Omental fat pad (tissue), 4 donors: ENCODE data around the gene MORN1. TPM values are rescaled to one million over a fixed set of nuclear protein-coding genes. Genes with fewer than 3 reads are reported as not detected.

Experiments used
- ATAC-seq: fragments of 150-250 bp; one replicate; pipeline ENCODE4 v1.9.1; 2016; ENCODE audit warnings: mild to moderate bottlenecking, moderate library complexity; ENCODE audit not compliant: low FRiP score
- DNase-seq: peaks from one replicate; pipeline ENCODE4 v3.0.0-alpha.2; 2019; ENCODE audit warnings: low spot score
- CTCF ChIP-seq, 3 donors: fragments of 450-650 bp; IDR thresholded peaks; one replicate each; pipeline ENCODE4 v1.5.1; 2016 to 2017; ENCODE audit warnings: antibody characterized with exemption in 3 of 3, mild to moderate bottlenecking in 3 of 3, moderate library complexity in 2 of 3
- total RNA-seq, 4 donors: library from RNA; depleted of rRNA; stranded (reverse); fragments of >200 nt; gene quantifications; one replicate each; pipeline ENCODE4 v1.1.0, GENCODE V29; 2016

The MORN1 gene
- total RNA-seq, 4 donors from 2014 or later, result 4.0 to 9.1 (median 6.4) TPM

- TF ChIP-seq CTCF (IDR thresholded peaks at IDR 0.05), result no peak
- no peak for ATAC-seq
- DNase-seq, result no peak
Observed at GRCh38 chr1:2345297-2346075, 45.9 kb downstream of the MORN1 start.

- ATAC-seq (no peak), DNase-seq (no peak)
- no peak for TF ChIP-seq CTCF (IDR thresholded peaks at IDR 0.05)
Observed at GRCh38 chr1:2344744-2345296, 46.5 kb downstream of the MORN1 start.

DNA sequence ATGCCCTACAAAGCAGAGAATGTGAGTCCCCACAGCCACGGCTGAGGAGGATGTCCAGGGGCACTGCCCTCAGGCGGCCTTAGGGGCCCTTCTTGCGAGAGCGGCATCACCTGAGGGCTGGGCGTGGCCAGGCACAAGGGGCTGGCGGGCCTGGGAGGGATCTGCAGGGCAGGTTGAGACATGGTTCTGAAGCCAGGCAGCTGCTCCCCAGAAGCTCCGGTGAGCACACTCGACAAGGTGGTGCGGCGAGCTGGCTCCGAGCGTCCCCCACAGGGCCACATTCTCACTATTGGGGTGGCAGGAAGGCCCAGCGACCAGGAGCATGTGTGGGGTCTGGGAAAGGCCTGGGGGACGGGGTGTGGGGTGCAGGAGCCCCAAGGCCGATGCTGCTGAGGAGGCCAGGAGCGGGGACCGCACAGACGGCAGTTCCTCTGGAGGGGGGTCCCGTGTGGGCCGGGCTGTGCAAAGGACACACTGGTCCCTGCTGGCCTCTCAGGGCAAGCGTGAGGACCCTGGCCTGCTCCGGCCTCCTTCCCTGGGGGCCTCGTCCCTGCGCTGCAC, 47.2 kb downstream of the MORN1 start:
- DNase-seq (no peak), ATAC-seq (no peak)
- no peak for TF ChIP-seq CTCF (IDR thresholded peaks at IDR 0.05)

DNA sequence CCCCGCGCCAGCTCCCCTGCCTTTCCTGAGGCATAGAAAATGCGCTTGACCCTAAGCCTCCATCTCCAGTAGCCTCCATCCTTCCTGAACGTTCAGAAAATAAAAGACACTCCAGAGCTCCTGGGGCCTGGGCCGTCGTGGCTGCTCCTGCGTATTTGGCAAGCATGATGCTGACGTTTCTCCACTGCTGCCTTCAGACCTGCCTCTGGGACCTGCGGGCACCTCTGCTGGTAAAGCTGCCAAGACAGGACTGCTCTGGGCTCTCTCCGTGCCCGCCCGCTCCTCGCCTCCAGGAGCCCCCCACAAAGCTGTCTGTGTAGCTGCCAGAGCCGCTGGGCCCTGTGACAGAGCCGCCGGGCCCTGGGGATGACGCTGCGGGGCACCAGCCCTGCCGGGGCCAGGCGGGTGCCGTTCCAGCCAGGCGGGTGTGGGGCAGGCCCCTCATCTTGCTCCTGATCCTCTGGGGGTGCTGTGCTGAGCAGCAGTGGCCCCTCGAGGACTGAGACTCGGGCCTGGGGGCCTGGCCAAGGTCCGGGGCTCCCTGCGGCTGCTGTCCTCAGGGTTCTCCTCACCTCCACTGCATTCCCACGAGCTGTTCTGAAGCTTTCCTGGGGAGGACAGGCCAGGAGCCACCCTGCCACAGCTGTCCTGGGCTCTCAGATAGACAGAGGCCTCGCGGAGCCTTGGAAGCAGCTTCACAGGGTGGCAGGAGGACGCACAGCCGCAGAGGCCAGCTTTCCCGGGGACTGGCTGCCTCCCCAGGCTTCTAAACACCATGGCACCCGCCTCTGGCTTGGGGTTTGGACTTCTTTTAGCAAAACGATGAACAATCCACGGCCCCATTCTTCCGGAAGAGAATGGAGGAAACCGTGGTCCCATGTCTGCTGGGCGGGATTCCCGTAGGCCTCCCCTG, 48.1 kb downstream of the MORN1 start:
- no peak for ATAC-seq
- DNase-seq, result no peak
- no peak for TF ChIP-seq CTCF (IDR thresholded peaks at IDR 0.05)

- no peak for TF ChIP-seq CTCF (IDR thresholded peaks at IDR 0.05)
- no peak for DNase-seq
- ATAC-seq, result no peak
Observed at GRCh38 chr1:2342384-2343022, 48.9 kb downstream of the MORN1 start.

GRCh38 chr1:2341706-2342383, 49.5 kb downstream of the MORN1 start:
- DNase-seq (no peak), ATAC-seq (no peak)
- TF ChIP-seq CTCF (IDR thresholded peaks at IDR 0.05), result no peak
